K562 (cell line): Measurements from ENCODE around the gene TMEM114. TPM values are rescaled to one million over a fixed set of nuclear protein-coding genes. Genes with fewer than 3 reads are reported as not detected.

Experiments
- ATF1 ChIP-seq, 2 experiments: fragments of 450-650 bp in 1 of 2; IDR thresholded peaks; 2 replicates each; pipeline ENCODE4 v1.6.1; 2016; ENCODE audit warnings: missing compliant biosample characterization in 1 of 2, missing genetic modification characterization in 1 of 2
- ATF7 ChIP-seq: fragments of 450-650 bp; IDR thresholded peaks from 2 replicates; pipeline ENCODE4 v1.7.1; 2014; ENCODE audit warnings: mild to moderate bottlenecking, moderate library complexity
- BRD4 ChIP-seq: fragments of 200-600 bp; sonication (generic); IDR thresholded peaks from 2 replicates; pipeline ENCODE4 v1.6.1; 2017; ENCODE audit warnings: inconsistent platforms
- CAMTA2 ChIP-seq: fragments of 250-450 bp; sonication (Bioruptor Pico); conservative IDR thresholded peaks from 2 replicates; pipeline ENCODE4 v1.5.1; 2022
- CHD4 ChIP-seq: fragments of 200-600 bp; sonication (generic); IDR thresholded peaks from 3 replicates; pipeline ENCODE4 v1.6.1; 2012; ENCODE audit warnings: low read depth, mild to moderate bottlenecking, mixed read lengths, low read length, inconsistent platforms; ENCODE audit not compliant: insufficient read depth, insufficient replicate concordance, poor library complexity, severe bottlenecking
- CSDE1 ChIP-seq, 2 experiments: fragments of 450-650 bp; IDR thresholded peaks; 2 replicates each; pipeline ENCODE4 v1.6.1; 2016; ENCODE audit warnings: mild to moderate bottlenecking in 1 of 2
- DMBX1 ChIP-seq: fragments of 250-450 bp; sonication (Bioruptor Pico); IDR thresholded peaks from 2 replicates; pipeline ENCODE4 v1.8.0; 2022; ENCODE audit warnings: inconsistent platforms, mild to moderate bottlenecking, moderate library complexity, borderline replicate concordance
- HDAC3 ChIP-seq: fragments of 450-650 bp; IDR thresholded peaks from 2 replicates; pipeline ENCODE4 v1.6.1; 2018; ENCODE audit warnings: borderline replicate concordance, mild to moderate bottlenecking, moderate library complexity; ENCODE audit not compliant: partially characterized antibody
- HOXB6 ChIP-seq: fragments of 250-450 bp; sonication (Bioruptor Pico); IDR thresholded peaks from 2 replicates; pipeline ENCODE4 v1.5.1; 2022; ENCODE audit warnings: mild to moderate bottlenecking, borderline replicate concordance
- JUND ChIP-seq, 2 experiments: IDR thresholded peaks; 2 replicates in 1 of 2; 3 replicates in 1 of 2; pipeline ENCODE4 v1.6.1; 2011; ENCODE audit warnings: borderline replicate concordance in 2 of 2, low read depth in 2 of 2, low read length in 2 of 2, improper control_type of control experiment in 1 of 2, missing biosample characterization in 1 of 2, missing genetic modification characterization in 1 of 2, missing genetic modification reagents in 1 of 2
- NFRKB ChIP-seq: fragments of 450-650 bp; IDR thresholded peaks from 2 replicates; pipeline ENCODE4 v1.6.1; 2016; ENCODE audit warnings: low read depth
- NR4A1 ChIP-seq, 2 experiments: fragments of 250-450 bp in 1 of 2; fragments of 450-650 bp in 1 of 2; sonication (Bioruptor Pico) in 1 of 2; IDR thresholded peaks; 2 replicates each; pipeline versions ENCODE4 v1.4.0 to v1.6.1; 2016 to 2020; ENCODE audit warnings: mild to moderate bottlenecking in 2 of 2, missing compliant biosample characterization in 1 of 2, missing genetic modification characterization in 1 of 2, moderate library complexity in 1 of 2
- POLR2H ChIP-seq: IDR thresholded peaks from 2 replicates; pipeline ENCODE4 v1.6.1; 2016; ENCODE audit warnings: missing genetic modification characterization, low read depth, mild to moderate bottlenecking, control low read depth, missing compliant biosample characterization, moderate library complexity
- SPI1 ChIP-seq: IDR thresholded peaks from 2 replicates; pipeline ENCODE4 v1.6.1; 2011; ENCODE audit warnings: low read depth, low read length, control low read depth, borderline replicate concordance
- TAF9B ChIP-seq: fragments of 450-650 bp; IDR thresholded peaks from 2 replicates; pipeline ENCODE4 v1.6.1; 2018; ENCODE audit warnings: mild to moderate bottlenecking; ENCODE audit not compliant: partially characterized antibody
- TARDBP ChIP-seq: fragments of 450-650 bp; IDR thresholded peaks from 2 replicates; pipeline ENCODE4 v1.6.1; 2016
- polyA plus RNA-seq, 8 experiments: library from polyadenylated mRNA; depleted of rRNA in 4 of 8; stranded (reverse) in 5 of 8; unstranded in 3 of 8; fragments of >200 nt; fragmentation: Nextera tagmentation in 2 of 8; fragmentation: Illumina TruSeq in 1 of 8; extraction: Ambion mirVana in 2 of 8; extraction: Trizol in 1 of 8; gene quantifications; 2 replicates each; pipeline versions ENCODE4 v1.2.1 to v1.2.3, GENCODE V29; 2011 to 2014; ENCODE audit warnings: inconsistent platforms in 1 of 8, missing spikeins in 1 of 8
- total RNA-seq, 7 experiments: library from RNA; depleted of rRNA in 6 of 7; stranded (reverse); fragments of >200 nt in 6 of 7; fragmentation: Illumina TruSeq in 2 of 7; extraction: Trizol in 2 of 7; gene quantifications; 2 replicates each; pipeline versions ENCODE4 v1.2.1 to v1.2.3, GENCODE V29; 2011 to 2021; ENCODE audit warnings: low replicate concordance in 1 of 7
- TF ChIP-seq, protein P1 (sequence below): fragments of 450-650 bp; formaldehyde crosslinking; IDR thresholded peaks from 2 replicates; pipeline ENCODE4 v1.4.0; 2022; ENCODE audit warnings: mild to moderate bottlenecking, moderate library complexity
- TF ChIP-seq, protein P2 (sequence below): fragments of 450-650 bp; IDR thresholded peaks from 2 replicates; pipeline ENCODE4 v1.6.1; 2017; ENCODE audit warnings: antibody characterized with exemption, mild to moderate bottlenecking
- TF ChIP-seq, protein P3 (sequence below): IDR thresholded peaks from 3 replicates; pipeline ENCODE4 v1.6.1; 2011; ENCODE audit warnings: borderline replicate concordance, mild to moderate bottlenecking; ENCODE audit not compliant: insufficient read length, insufficient read depth
- TF ChIP-seq, protein P4 (sequence below): sonication (generic); formaldehyde crosslinking; IDR thresholded peaks from 2 replicates; pipeline ENCODE4 v1.8.1; 2022; ENCODE audit warnings: missing genetic modification reagents

The TMEM114 gene
- total and polyA plus RNA-seq, 9 of the 15 experiments (the other 6 are each of a cell fraction or from before 2014, with no cell fraction given), result not detected

DNA sequence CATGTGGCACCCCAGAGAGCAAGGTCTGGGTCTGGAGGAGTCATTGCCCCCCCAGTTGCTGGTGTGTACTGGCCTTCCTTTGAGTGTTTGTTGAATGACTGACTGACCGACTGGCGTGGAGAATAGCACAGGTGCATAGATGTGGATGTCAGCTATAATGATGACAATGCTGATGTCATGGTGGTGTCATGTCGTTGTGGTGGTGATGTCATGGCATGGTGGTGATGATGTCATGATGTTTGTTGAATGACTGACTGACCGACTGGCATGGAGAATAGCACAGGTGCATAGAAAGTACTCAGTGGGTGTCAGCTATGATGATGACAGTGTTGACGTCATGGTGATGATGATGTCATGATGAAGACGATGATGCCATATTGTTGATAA, 22.1 kb downstream of the TMEM114 start (continued):
- no peak for TF ChIP-seq CHD4
- no peak for TF ChIP-seq CAMTA2 (CRISPR knock-in tag)
- no peak; the same call in 1 of the 2 replicates for TF ChIP-seq TARDBP
- no peak for TF ChIP-seq NR4A1 (CRISPR knock-in tag; IDR thresholded peaks at IDR 0.05)
- TF ChIP-seq NR4A1 (tag; IDR thresholded peaks at IDR 0.05), result no peak
- no peak for TF ChIP-seq SPI1
- no peak for TF ChIP-seq HDAC3
- TF ChIP-seq, protein P1, sequence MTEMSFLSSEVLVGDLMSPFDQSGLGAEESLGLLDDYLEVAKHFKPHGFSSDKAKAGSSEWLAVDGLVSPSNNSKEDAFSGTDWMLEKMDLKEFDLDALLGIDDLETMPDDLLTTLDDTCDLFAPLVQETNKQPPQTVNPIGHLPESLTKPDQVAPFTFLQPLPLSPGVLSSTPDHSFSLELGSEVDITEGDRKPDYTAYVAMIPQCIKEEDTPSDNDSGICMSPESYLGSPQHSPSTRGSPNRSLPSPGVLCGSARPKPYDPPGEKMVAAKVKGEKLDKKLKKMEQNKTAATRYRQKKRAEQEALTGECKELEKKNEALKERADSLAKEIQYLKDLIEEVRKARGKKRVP (CRISPR knock-in tag), result no peak
- no peak for TF ChIP-seq CSDE1 (IDR thresholded peaks at IDR 0.05)
- peak; percentile 85 for TF ChIP-seq ATF7
- peak; percentile 57; the same call in 1 of the 2 replicates for TF ChIP-seq JUND (IDR thresholded peaks at IDR 0.05; ENCODE audit: borderline replicate concordance, low read depth, low read length)
- peak; percentile 93; the same call in 2 of the 3 replicates for TF ChIP-seq JUND (tag; IDR thresholded peaks at IDR 0.05; ENCODE audit: borderline replicate concordance, low read depth, low read length)
- TF ChIP-seq, protein P2, sequence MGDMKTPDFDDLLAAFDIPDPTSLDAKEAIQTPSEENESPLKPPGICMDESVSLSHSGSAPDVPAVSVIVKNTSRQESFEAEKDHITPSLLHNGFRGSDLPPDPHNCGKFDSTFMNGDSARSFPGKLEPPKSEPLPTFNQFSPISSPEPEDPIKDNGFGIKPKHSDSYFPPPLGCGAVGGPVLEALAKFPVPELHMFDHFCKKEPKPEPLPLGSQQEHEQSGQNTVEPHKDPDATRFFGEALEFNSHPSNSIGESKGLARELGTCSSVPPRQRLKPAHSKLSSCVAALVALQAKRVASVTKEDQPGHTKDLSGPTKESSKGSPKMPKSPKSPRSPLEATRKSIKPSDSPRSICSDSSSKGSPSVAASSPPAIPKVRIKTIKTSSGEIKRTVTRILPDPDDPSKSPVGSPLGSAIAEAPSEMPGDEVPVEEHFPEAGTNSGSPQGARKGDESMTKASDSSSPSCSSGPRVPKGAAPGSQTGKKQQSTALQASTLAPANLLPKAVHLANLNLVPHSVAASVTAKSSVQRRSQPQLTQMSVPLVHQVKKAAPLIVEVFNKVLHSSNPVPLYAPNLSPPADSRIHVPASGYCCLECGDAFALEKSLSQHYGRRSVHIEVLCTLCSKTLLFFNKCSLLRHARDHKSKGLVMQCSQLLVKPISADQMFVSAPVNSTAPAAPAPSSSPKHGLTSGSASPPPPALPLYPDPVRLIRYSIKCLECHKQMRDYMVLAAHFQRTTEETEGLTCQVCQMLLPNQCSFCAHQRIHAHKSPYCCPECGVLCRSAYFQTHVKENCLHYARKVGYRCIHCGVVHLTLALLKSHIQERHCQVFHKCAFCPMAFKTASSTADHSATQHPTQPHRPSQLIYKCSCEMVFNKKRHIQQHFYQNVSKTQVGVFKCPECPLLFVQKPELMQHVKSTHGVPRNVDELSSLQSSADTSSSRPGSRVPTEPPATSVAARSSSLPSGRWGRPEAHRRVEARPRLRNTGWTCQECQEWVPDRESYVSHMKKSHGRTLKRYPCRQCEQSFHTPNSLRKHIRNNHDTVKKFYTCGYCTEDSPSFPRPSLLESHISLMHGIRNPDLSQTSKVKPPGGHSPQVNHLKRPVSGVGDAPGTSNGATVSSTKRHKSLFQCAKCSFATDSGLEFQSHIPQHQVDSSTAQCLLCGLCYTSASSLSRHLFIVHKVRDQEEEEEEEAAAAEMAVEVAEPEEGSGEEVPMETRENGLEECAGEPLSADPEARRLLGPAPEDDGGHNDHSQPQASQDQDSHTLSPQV, result no peak
- TF ChIP-seq ATF1 (CRISPR knock-in tag; IDR thresholded peaks at IDR 0.05), result peak; percentile 35; the same call in 1 of the 2 replicates
- TF ChIP-seq ATF1 (tag; IDR thresholded peaks at IDR 0.05), result peak; percentile 98
- TF ChIP-seq, protein P3, sequence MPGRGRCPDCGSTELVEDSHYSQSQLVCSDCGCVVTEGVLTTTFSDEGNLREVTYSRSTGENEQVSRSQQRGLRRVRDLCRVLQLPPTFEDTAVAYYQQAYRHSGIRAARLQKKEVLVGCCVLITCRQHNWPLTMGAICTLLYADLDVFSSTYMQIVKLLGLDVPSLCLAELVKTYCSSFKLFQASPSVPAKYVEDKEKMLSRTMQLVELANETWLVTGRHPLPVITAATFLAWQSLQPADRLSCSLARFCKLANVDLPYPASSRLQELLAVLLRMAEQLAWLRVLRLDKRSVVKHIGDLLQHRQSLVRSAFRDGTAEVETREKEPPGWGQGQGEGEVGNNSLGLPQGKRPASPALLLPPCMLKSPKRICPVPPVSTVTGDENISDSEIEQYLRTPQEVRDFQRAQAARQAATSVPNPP, result no peak
- TF ChIP-seq DMBX1 (CRISPR knock-in tag), result no peak
- no peak for TF ChIP-seq POLR2H (tag)
- TF ChIP-seq NFRKB, result no peak
- TF ChIP-seq HOXB6, result no peak
- no peak for TF ChIP-seq TAF9B
- TF ChIP-seq, protein P4, sequence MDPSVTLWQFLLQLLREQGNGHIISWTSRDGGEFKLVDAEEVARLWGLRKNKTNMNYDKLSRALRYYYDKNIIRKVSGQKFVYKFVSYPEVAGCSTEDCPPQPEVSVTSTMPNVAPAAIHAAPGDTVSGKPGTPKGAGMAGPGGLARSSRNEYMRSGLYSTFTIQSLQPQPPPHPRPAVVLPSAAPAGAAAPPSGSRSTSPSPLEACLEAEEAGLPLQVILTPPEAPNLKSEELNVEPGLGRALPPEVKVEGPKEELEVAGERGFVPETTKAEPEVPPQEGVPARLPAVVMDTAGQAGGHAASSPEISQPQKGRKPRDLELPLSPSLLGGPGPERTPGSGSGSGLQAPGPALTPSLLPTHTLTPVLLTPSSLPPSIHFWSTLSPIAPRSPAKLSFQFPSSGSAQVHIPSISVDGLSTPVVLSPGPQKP, result no peak
- TF ChIP-seq BRD4, result no peak
